Activated CD8-positive, alpha-beta T cell treated with anti-CD3 and anti-CD28 coated beads for 36 hours (primary cell): ENCODE data around the gene MARF1. TPM values are rescaled to one million over a fixed set of nuclear protein-coding genes. Genes with fewer than 3 reads are reported as not detected.
"Not testable (repeated sequence)": the region's sequence is repeated elsewhere in the genome, so short reads cannot be mapped to it uniquely, and the experiment has no call there.

Experiments
- ATAC-seq: fragments of 200-7000 bp; cut with Tn5 transposase; one replicate; pipeline ENCODE4 v1.10.0; 2021; ENCODE audit warnings: mild to moderate bottlenecking, moderate library complexity
- CTCF ChIA-PET: fragments of 350-600 bp; sonication (Branson Sonifier 250); formaldehyde crosslinking; loops from one replicate; lab custom pipeline; 2021; ENCODE audit warnings: antibody characterized with exemption; lab: Charles Lee
- POLR2A ChIA-PET: fragments of 350-600 bp; sonication (Branson Sonifier 250); formaldehyde crosslinking; loops from one replicate; lab custom pipeline; 2021; ENCODE audit warnings: antibody characterized with exemption; lab: Charles Lee
- DNase-seq: peaks from one replicate; pipeline ENCODE4 v3.0.0-alpha.2; 2020
- H3K27ac Mint-ChIP-seq: one replicate; pipeline ENCODE4 v1.8.0; 2021; ENCODE audit warnings: mild to moderate bottlenecking, mixed read lengths
- H3K27me3 Mint-ChIP-seq: one replicate; pipeline ENCODE4 v1.8.0; 2021; ENCODE audit warnings: mixed read lengths
- H3K36me3 Mint-ChIP-seq: one replicate; pipeline ENCODE4 v1.8.0; 2021; ENCODE audit warnings: low read depth, mixed read lengths
- H3K4me1 Mint-ChIP-seq: one replicate; pipeline ENCODE4 v1.8.0; 2021; ENCODE audit warnings: low read depth, mixed read lengths
- H3K4me3 Mint-ChIP-seq: one replicate; pipeline ENCODE4 v1.8.0; 2021; ENCODE audit warnings: mild to moderate bottlenecking, moderate library complexity, mixed read lengths
- H3K9me3 Mint-ChIP-seq: one replicate; pipeline ENCODE4 v1.8.0; 2021; ENCODE audit warnings: mixed read lengths
- intact Hi-C: fragments of 100-400 bp; cut with micrococcal nuclease; formaldehyde crosslinking; loops from one replicate; pipeline ENCODE4 v1.10.0; 2022
- total RNA-seq, 2 experiments: library from RNA; stranded (reverse); gene quantifications; one replicate each; pipeline ENCODE4 v1.2.3, GENCODE V29; 2021
- TF ChIP-seq, protein P1 (sequence below): fragments of 200-600 bp; IDR thresholded peaks from one replicate; pipeline ENCODE4 v1.8.0; 2022; ENCODE audit warnings: antibody characterized with exemption, mild to moderate bottlenecking

MARF1 gene
- total RNA-seq, 2 experiments from 2014 or later = 55.7 to 56.0 TPM

DNA sequence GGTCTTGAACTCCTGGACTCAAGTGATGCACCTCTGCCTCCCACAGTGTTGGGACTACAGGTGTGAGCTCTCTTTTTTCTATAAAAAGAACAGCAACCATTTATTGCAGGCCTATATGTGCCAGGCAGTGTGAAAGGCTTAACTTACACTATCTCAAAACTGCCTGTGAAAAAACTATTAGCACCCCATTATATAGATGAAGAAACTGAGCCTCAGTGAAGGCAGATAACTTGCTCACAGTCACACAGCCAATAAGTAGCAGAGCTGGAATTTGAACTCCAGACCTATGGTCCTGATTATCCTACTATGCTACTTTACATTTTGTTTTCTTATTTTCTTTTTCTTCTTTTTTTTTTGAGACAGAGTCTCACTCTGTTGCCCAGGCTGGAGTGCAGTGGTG lies 22.2 kb upstream of the MARF1 start:
- ATAC-seq (no peak), DNase-seq (no peak)
- H3K4me1 Mint-ChIP-seq = peaks cover 20% of the 10 kb centered on the region
- CTCF ChIA-PET = interaction anchor here (0.7 kb wide), 1 partner anchor 23 kb away, joined by 3 read pairs; the partner anchor contains the start of gene MARF1
- peaks cover 46% of the 10 kb centered on the region for H3K36me3 Mint-ChIP-seq
- H3K27me3 Mint-ChIP-seq = no peaks in the 10 kb centered on the region
- TF ChIP-seq, protein P1, sequence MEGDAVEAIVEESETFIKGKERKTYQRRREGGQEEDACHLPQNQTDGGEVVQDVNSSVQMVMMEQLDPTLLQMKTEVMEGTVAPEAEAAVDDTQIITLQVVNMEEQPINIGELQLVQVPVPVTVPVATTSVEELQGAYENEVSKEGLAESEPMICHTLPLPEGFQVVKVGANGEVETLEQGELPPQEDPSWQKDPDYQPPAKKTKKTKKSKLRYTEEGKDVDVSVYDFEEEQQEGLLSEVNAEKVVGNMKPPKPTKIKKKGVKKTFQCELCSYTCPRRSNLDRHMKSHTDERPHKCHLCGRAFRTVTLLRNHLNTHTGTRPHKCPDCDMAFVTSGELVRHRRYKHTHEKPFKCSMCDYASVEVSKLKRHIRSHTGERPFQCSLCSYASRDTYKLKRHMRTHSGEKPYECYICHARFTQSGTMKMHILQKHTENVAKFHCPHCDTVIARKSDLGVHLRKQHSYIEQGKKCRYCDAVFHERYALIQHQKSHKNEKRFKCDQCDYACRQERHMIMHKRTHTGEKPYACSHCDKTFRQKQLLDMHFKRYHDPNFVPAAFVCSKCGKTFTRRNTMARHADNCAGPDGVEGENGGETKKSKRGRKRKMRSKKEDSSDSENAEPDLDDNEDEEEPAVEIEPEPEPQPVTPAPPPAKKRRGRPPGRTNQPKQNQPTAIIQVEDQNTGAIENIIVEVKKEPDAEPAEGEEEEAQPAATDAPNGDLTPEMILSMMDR = no peak
- intact Hi-C loops = no loop called here
- H3K9me3 Mint-ChIP-seq = no peaks in the 10 kb centered on the region
- no peak overlapping the region for H3K27ac Mint-ChIP-seq
- H3K4me3 Mint-ChIP-seq = no peak overlapping the region
- POLR2A ChIA-PET = no interaction called here

DNA sequence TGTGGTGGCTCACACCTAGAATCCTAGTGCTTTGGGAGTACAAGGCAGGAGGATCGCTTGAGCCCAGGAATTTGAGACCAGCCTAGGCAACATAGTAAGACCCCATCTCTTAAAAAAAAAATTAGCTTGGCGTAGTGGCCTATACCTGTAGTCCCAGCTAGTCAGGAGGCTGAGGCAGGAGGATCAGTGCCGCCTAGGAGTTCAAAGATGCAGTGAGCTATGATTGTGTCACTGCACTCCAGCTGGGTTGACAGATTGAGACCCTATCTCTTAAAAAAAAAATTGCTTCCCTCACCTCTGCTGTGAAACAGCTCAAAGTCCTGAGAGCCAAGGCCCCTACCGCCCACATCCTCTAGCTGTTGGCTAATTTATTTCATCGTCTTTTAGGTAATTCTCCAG lies 17.2 kb upstream of the MARF1 start:
- Mint-ChIP-seq H3K4me1 (peaks cover 43% of the 10 kb centered on the region), H3K36me3 (peaks cover 46% of the 10 kb centered on the region), H3K27me3 (no peaks in the 10 kb centered on the region), H3K4me3 (no peak overlapping the region), H3K27ac (peak overlapping the region; percentile 52), H3K9me3 (no peaks in the 10 kb centered on the region)
- ATAC-seq (no peak), DNase-seq (no peak)
- ChIA-PET POLR2A (no interaction called here), CTCF (interaction anchor here (0.6 to 1.5 kb wide), 3 partner anchors 17 to 76 kb away, joined by 3 to 5 read pairs (median 3); partner anchors contain the start of gene MARF1)
- intact Hi-C loops = no loop called here
- TF ChIP-seq, protein P1 = no peak

DNA sequence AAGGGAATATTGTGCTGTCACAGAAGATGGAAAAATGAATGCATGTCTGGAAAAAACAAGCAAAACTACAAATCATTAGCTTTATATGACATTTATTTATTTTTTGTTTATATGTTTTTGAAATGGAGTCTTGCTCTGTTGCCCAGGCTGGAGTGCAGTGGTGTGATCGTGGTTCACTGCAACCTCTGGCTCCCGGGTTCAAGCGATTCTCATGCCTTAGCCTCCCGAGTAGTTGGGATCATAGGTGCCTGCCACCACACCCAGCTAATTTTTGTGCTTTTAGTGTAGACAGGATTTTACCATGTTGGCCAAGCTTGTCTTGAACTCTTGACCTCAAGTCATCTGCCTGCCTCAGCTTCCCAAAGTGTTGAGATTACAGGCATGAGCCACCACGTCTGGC lies 15.6 kb upstream of the MARF1 start:
- Mint-ChIP-seq H3K4me3 (peak overlapping the region; percentile 18), H3K4me1 (peaks cover 48% of the 10 kb centered on the region), H3K36me3 (peaks cover 49% of the 10 kb centered on the region), H3K27ac (peak overlapping the region; percentile 90), H3K9me3 (no peaks in the 10 kb centered on the region), H3K27me3 (no peaks in the 10 kb centered on the region)
- DNase-seq = no peak
- no peak for ATAC-seq
- CTCF ChIA-PET = interaction anchor here (1.0 kb wide), 1 partner anchor 11 kb away, joined by 3 read pairs; no protein-coding TSS in a partner anchor
- intact Hi-C loops = no loop called here
- TF ChIP-seq, protein P1 = no peak
- POLR2A ChIA-PET = interaction anchor here (1.3 to 2.1 kb wide), 2 partner anchors 9 to 16 kb away, joined by 5 to 7 read pairs; partner anchors contain the start of genes MARF1 and NDE1

DNA sequence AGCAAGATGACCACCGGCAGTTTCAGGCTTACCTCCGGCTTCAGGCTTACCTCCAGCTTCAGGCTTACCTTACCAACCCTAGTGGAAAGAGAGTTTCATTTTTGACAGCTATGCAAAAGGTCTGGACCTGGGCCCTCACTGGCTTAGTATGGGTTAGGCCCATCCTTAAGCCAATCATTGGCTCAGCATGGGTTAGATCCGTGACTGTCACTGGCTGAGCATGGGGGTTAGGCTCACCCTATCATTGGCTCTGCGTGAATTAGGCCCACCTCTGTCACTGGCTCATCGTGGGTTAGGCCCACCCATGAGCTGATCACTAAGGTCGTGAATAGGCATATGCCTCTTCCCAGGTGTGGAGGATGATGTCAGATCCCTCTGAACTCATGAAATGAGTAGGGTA lies 15.2 kb upstream of the MARF1 start:
- TF ChIP-seq, protein P1 = no peak
- POLR2A ChIA-PET = interaction anchor here (1.3 to 2.1 kb wide), 2 partner anchors 8 to 15 kb away, joined by 5 to 7 read pairs; partner anchors contain the start of genes MARF1 and NDE1
- Mint-ChIP-seq H3K9me3 (no peaks in the 10 kb centered on the region), H3K27me3 (no peaks in the 10 kb centered on the region), H3K4me3 (no peak overlapping the region), H3K4me1 (peaks cover 51% of the 10 kb centered on the region), H3K36me3 (peaks cover 49% of the 10 kb centered on the region), H3K27ac (peak overlapping the region; percentile 74)
- intact Hi-C loops = no loop called here
- CTCF ChIA-PET = interaction anchor here (1.0 kb wide), 1 partner anchor 12 kb away, joined by 3 read pairs; no protein-coding TSS in a partner anchor
- ATAC-seq = peak; percentile 45
- DNase-seq = no peak

DNA sequence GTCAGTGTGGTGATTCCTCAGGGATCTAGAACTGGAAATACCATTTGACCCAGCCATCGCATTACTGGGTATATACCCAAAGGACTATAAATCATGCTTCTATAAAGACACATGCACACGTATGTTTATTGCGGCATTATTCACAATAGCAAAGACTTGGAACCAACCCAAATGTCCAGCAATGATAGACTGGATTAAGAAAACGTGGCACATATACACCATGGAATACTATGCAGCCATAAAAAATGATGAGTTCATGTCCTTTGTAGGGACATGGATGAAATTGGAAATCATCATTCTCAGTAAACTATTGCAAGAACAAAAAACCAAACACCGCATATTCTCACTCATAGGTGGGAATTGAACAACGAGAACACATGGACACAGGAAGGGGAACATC lies 12.6 kb upstream of the MARF1 start:
- intact Hi-C loops = not testable (repeated sequence)

More for the DNA sequence above, 12.6 kb upstream of the MARF1 start:
- H3K4me3 Mint-ChIP-seq, H3K27me3 Mint-ChIP-seq, H3K9me3 Mint-ChIP-seq, DNase-seq, ATAC-seq, POLR2A ChIA-PET, H3K27ac Mint-ChIP-seq, CTCF ChIA-PET: not testable (repeated sequence)
- Mint-ChIP-seq H3K36me3 (peaks cover 46% of the 10 kb centered on the region), H3K4me1 (peaks cover 50% of the 10 kb centered on the region)
